NCI-H1930 (cell line): ENCODE data around the gene ASIC2.
"Not testable (repeated sequence)": the region's sequence is repeated elsewhere in the genome, so short reads cannot be mapped to it uniquely, and the experiment has no call there.

Experiments used
- DNase-seq, 2 experiments: peaks; one replicate each; lab custom pipeline; 2025; lab: John Stamatoyannopoulos, UW

The ASIC2 gene

DNA sequence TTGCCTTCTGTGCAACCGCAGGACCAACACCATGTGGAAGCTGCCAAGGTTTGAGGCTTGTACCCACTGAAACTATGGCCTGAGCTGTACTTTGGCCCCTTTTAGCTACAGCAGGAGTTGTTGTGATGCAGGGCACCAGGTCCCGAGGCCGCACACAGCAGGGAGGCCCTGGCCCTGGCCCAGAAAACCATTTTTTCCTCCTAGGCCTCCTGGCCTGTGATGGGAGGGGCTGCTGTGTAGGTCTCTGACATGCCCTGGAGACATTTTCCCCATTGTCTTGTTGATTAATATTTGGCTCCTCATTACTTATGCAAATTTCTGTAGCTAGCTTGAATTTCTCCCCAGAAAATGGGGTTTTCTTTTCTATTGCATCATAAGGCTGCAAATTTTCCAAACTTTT, 311.5 kb downstream of the ASIC2 start:
- not testable (repeated sequence) for DNase-seq

DNA sequence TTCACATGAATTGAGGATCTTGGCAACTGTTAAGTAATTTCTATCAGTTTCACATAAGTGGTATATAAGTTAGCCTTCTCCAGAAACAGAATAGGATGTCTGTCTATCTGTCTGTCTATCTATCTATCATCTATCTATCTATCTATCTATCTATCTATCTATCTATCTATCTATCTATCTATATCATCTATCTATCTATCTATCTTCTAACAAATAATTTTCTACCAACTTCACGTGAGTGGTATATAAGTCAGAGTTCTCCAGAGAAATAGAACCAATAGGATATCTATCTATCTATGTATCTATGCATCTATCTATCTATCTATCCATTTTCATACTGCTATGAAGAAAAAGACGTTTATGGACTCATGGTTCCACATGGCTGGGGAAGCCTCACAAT, 312.9 kb downstream of the ASIC2 start:
- no peak for DNase-seq

DNA sequence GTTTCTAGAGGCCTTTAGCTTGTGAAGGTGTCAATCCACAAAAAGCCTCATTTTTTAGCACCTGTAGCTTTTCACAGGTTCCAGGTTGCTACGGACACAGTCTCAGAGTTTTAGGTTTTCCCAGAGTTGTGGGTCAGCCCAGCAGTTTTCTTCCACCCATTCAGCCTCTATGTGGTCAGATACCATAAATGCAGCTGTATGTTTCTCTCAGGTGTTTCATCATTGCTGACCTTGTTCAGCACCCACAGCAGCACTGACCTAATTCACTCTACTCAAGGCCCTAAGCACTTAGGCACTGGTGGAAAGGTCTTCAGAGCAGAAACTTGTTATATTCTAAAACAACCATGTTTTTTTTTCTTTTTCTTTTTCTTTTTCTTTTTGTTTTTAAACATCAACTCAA, 316.5 kb downstream of the ASIC2 start:
- no peak for DNase-seq

DNA sequence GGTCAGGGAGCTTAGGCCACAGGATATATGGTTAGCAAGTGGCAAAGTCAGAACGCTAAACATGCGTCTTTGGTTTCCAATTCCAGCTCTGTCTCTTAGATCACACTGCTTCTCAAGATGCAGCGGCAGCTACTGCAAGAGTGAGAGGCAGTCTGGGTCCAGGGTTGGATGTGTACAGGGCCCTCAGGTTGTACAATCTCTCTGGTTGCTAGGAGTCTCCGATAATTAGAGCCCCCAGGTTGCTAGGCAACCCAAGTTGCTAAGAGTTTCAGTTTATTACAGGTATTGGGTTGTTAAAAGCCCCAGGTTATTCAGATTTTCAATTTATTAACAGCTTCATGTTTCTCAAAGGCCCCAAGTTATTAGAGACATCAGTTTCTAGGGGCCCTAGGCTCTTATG, 317.0 kb downstream of the ASIC2 start:
- no peak for DNase-seq

DNA sequence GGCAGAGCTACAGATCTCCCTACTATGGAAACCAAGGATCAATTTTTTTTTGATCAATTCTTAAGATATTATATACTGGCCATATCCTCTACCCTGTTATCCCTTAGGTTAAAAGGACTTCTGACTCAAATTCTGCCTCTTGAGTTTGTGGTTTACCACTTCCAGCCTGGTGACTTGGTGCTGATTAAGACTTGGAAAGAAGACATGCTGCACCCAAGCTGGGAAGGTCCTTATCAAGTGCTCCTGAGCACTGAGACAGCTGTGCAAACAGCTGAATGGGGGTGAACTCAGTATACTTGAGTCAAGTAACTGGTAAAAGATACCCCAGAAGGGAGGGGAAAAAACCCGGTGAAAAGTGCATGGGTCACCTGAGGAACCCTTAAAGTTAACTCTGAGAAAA, 321.9 kb downstream of the ASIC2 start:
- DNase-seq, result no peak

DNA sequence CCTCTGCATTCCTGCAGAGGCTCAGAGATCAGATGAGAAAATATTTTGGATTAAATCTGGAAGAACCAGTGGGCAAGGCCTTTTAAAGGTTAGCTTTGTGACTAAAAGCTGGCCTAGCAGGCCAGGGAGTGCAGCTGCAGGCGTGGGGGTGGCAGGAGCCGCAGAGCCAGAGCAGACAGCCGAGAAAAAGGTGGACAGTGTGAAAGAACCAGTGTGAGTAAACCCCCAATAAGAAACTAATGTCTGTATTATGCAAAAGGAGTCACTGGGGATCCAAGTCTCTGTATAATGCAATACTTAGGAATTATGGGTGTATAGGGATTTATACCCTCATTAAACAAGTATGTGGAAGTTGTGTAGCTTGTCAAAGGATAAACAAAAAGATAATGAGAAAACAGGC, 322.8 kb downstream of the ASIC2 start:
- no peak for DNase-seq

DNA sequence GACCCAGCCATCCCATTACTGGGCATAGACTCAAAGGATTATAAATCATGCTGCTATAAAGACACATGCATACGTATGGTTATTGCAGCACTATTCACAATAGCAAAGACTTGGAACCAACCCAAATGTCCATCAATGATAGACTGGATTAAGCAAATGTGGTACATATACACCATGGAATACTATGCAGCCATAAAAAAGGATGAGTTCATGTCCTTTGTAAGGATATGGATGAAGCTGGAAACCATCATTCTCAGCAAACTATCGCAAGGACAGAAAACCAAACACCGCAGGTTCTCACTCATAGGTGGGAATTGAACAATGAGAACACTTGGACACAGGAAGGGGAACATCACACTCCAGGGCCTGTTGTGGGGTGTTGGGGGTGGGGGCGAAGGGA, 323.9 kb downstream of the ASIC2 start:
- DNase-seq, result not testable (repeated sequence)

DNA sequence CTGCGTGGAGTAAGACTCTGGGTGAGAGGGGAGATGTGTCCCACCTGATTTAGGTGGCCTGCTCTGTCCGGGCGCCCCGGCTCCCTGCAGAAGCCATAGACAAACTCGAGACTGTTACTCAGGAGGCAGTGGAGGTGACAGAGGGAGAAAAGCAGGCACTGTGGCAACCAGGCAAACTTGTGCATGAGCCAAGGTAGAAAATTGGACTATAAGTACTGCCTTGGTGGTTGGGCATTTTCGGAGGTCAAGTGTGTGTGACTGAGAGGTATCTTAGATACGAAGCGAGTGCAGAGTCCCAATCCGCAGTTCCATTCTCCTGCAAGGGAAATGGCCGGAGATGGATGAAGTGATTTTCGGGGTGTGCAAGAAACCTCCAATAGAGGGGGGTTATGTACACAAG, 328.6 kb downstream of the ASIC2 start:
- DNase-seq, result no peak
